Spleen (tissue), 11 donors: ENCODE results near the gene DBF4B. TPM values are rescaled to one million over a fixed set of nuclear protein-coding genes. Genes with fewer than 3 reads are reported as not detected.
A peak's percentile ranks its signal among the peaks of the same experiment; 100 is the strongest.
"Not testable (repeated sequence)": the region's sequence is repeated elsewhere in the genome, so short reads cannot be mapped to it uniquely, and the experiment has no call there.

Source experiments
- DNase-seq: peaks from one replicate; pipeline ENCODE4 v3.0.0-alpha.2; 2020
- H3K27ac ChIP-seq, 8 donors: fragments of 200-600 bp; sonication (generic) in 7 of 8; 1 replicate in 4 of 8; 2 replicates in 4 of 8; pipeline versions ENCODE4 v1.5.0 to v1.8.0; 2016 to 2021; ENCODE audit warnings: inconsistent platforms in 4 of 8, mild to moderate bottlenecking in 4 of 8, moderate library complexity in 1 of 8
- H3K27me3 ChIP-seq, 7 donors: fragments of 200-600 bp; sonication (generic) in 6 of 7; replicated peaks in 1 of 7; 1 replicate in 4 of 7; 2 replicates in 3 of 7; pipeline versions ENCODE4 v1.5.0 to v1.8.0; 2016 to 2021; ENCODE audit warnings: inconsistent platforms in 3 of 7, mild to moderate bottlenecking in 1 of 7
- H3K36me3 ChIP-seq, 6 donors: fragments of 200-600 bp; sonication (generic) in 5 of 6; 1 replicate in 4 of 6; 2 replicates in 2 of 6; pipeline versions ENCODE4 v1.5.0 to v1.8.0; 2016 to 2021; ENCODE audit warnings: inconsistent platforms in 2 of 6
- H3K4me1 ChIP-seq, 6 donors: fragments of 200-600 bp; sonication (generic) in 5 of 6; 1 replicate in 3 of 6; 2 replicates in 3 of 6; pipeline versions ENCODE4 v1.5.0 to v1.8.0; 2016 to 2021; ENCODE audit warnings: inconsistent platforms in 3 of 6
- H3K4me3 ChIP-seq, 8 donors: fragments of 200-600 bp; sonication (generic) in 7 of 8; 1 replicate in 4 of 8; 2 replicates in 4 of 8; pipeline versions ENCODE4 v1.5.0 to v1.8.0; 2016 to 2021; ENCODE audit warnings: inconsistent platforms in 4 of 8, mild to moderate bottlenecking in 4 of 8, moderate library complexity in 2 of 8
- H3K9me3 ChIP-seq, 8 donors: fragments of 200-600 bp; sonication (generic) in 7 of 8; 1 replicate in 4 of 8; 2 replicates in 4 of 8; pipeline versions ENCODE4 v1.5.0 to v1.8.0; 2016 to 2021; ENCODE audit warnings: inconsistent platforms in 4 of 8
- POLR2A ChIP-seq, 3 donors: fragments of 450-650 bp; IDR thresholded peaks; one replicate each; pipeline ENCODE4 v1.5.1; 2017; ENCODE audit warnings: antibody characterized with exemption in 3 of 3, mild to moderate bottlenecking in 1 of 3
- POLR2AphosphoS5 ChIP-seq, 3 donors: sonication (generic); formaldehyde crosslinking; IDR thresholded peaks; one replicate each; pipeline ENCODE4 v1.5.1; 2017; ENCODE audit warnings: antibody characterized with exemption in 3 of 3
- WGBS, 5 donors: extraction: QIAGEN DNeasy Blood & Tissue Kit in 3 of 5; methylation state at CpG; one replicate each; pipeline versions ENCODE4 v1.1.5 to v1.1.7; 2013 to 2018; 5-methylcytosine and 5-hydroxymethylcytosine counted together
- intact Hi-C: fragments of 100-400 bp; cut with DNase I; formaldehyde crosslinking; loops from one replicate; pipeline ENCODE4 v1.15.0; 2023; ENCODE audit warnings: low total_unique reads
- polyA plus RNA-seq, 3 donors: library from polyadenylated mRNA; stranded (reverse); fragments of 200-250 nt; gene quantifications; one replicate each; pipeline ENCODE4 v1.2.1, GENCODE V29; 2013
- total RNA-seq, 7 donors: library from RNA; depleted of rRNA in 3 of 7; stranded (reverse); fragments of >200 nt in 3 of 7; fragmentation: NEBNext Ultra II Directional in 4 of 7; extraction: Animal tissue kit (Norgen Biotek cat#: 25700) in 4 of 7; gene quantifications; one replicate each; pipeline versions ENCODE4 v1.1.0 to v1.2.1, GENCODE V29; 2016 to 2021
- TF ChIP-seq, protein P1 (sequence below), 11 experiments: fragments of 200-600 bp in 7 of 11; fragments of 450-650 bp in 4 of 11; sonication (generic) in 4 of 11; IDR thresholded peaks in 8 of 11; conservative IDR thresholded peaks in 3 of 11; 1 replicate in 7 of 11; 2 replicates in 4 of 11; pipeline versions ENCODE4 v1.4.0 to v1.8.0; 2016 to 2021; ENCODE audit warnings: antibody characterized with exemption in 11 of 11, inconsistent platforms in 4 of 11, mild to moderate bottlenecking in 1 of 11
- donor health status: healthy with polysubstance abuse.
- donor health status: DM: no; HTN: no; CAD: no; lungs with moderate emphysema.
- donor health status: DM: no; HTN: no; CAD: no.
- donor health status: Bipolar disorder and iron deficiency.
- donor health status: healthy.
- donor health status: DM: no; HTN: no; CAD: no.
- donor health status: DM: yes; HTN: yes; CAD: no.

The DBF4B gene
- total and polyA plus RNA-seq, 10 donors = 2.0 to 11.2 (median 7.0) TPM

- no peaks in the 10 kb centered on the region for H3K9me3 ChIP-seq
- H3K4me1 ChIP-seq = no peaks in the 10 kb centered on the region
- no peak for DNase-seq
- intact Hi-C loops = no loop called here
- WGBS, 5 donors = 95 to 100% (median 98%) methylated on average over 1 of the region's 1 CpG
- no peak overlapping the region for H3K4me3 ChIP-seq
- H3K36me3 ChIP-seq = no peaks in the 10 kb centered on the region
- TF ChIP-seq, protein P1, sequence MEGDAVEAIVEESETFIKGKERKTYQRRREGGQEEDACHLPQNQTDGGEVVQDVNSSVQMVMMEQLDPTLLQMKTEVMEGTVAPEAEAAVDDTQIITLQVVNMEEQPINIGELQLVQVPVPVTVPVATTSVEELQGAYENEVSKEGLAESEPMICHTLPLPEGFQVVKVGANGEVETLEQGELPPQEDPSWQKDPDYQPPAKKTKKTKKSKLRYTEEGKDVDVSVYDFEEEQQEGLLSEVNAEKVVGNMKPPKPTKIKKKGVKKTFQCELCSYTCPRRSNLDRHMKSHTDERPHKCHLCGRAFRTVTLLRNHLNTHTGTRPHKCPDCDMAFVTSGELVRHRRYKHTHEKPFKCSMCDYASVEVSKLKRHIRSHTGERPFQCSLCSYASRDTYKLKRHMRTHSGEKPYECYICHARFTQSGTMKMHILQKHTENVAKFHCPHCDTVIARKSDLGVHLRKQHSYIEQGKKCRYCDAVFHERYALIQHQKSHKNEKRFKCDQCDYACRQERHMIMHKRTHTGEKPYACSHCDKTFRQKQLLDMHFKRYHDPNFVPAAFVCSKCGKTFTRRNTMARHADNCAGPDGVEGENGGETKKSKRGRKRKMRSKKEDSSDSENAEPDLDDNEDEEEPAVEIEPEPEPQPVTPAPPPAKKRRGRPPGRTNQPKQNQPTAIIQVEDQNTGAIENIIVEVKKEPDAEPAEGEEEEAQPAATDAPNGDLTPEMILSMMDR (IDR thresholded peaks at IDR 0.05 in 8 of 11, conservative IDR thresholded peaks at IDR 0.05 in 3 of 11) = no peak
- TF ChIP-seq POLR2AphosphoS5 (IDR thresholded peaks at IDR 0.05) (no peak), POLR2A (IDR thresholded peaks at IDR 0.05) (no peak)
- H3K27ac ChIP-seq = no peak overlapping the region
- H3K27me3 ChIP-seq = peaks cover 0 to 8% (median 0%) of the 10 kb centered on the region in 7 donors
These were observed 42.5 kb upstream of the DBF4B start for GRCh38 chr17:44666006-44666405.

DNA sequence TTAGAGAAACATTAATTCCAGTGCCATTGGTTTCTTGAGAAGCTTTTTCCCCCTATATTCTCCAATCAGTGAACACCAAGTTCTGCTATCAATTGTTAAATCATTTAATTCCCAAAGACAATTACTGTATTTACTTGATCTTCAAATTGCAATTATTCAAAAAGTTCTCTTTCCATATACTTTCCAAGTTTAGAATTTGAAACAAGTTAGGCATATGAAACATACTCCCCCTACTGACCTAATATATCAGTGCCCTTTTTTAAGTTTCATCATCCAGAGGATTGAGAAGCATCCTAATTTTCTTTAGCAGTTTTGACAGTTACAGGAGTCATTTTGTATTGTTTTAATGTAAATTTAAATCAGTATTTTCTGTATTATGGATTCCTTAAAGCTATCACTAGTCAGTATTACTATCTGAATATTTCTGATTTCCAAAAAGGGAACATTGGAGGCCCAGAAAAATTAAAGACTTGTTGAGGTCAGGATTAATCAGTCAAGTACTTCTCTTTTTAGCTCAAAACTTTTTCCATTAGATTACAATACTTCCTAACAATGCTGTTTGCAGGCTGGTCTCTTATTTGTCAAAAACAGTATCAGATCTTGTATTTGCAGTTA, 35.9 kb upstream of the DBF4B start:
- no peak overlapping the region for H3K4me3 ChIP-seq
- no peaks in the 10 kb centered on the region for H3K4me1 ChIP-seq
- TF ChIP-seq POLR2AphosphoS5 (IDR thresholded peaks at IDR 0.05) = no peak
- TF ChIP-seq POLR2A (IDR thresholded peaks at IDR 0.05) = no peak
- TF ChIP-seq, protein P1 (IDR thresholded peaks at IDR 0.05 in 8 of 11, conservative IDR thresholded peaks at IDR 0.05 in 3 of 11) = peak in 6 of 11 experiments; percentile 20 to 39 (median 36)
- peaks cover 0 to 11% (median 2%) of the 10 kb centered on the region in 6 donors for H3K36me3 ChIP-seq
- intact Hi-C loops = no loop called here
- no peaks in the 10 kb centered on the region for H3K27me3 ChIP-seq
- no peak for DNase-seq
- H3K27ac ChIP-seq = no peak overlapping the region
- H3K9me3 ChIP-seq = no peaks in the 10 kb centered on the region

DNA sequence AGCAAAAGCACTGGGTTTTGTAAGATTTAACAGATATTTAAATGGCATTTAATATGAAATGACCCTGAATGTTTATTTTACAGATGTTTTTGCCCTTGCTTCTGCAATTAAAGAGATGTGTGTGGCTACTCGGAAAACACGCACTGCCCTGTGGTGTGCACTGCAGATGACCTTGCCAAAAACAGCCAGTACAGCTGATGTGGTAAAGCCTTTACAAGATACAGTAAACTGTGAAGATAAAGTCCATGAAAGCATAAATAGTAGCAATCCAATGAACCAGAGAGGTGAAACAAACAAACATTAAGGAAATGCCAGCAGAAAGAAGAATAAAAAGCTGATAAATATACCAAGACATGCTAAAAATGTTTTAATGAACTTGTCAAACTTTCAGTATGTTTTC, 34.6 kb upstream of the DBF4B start:
- 89 to 95% (median 92%) methylated on average over 2 of the region's 2 CpGs for WGBS, 5 donors
- TF ChIP-seq, protein P1 (IDR thresholded peaks at IDR 0.05 in 8 of 11, conservative IDR thresholded peaks at IDR 0.05 in 3 of 11) = no peak
- TF ChIP-seq POLR2AphosphoS5 (IDR thresholded peaks at IDR 0.05) (no peak), POLR2A (IDR thresholded peaks at IDR 0.05) (no peak)
- Histone ChIP-seq H3K27me3 (no peaks in the 10 kb centered on the region), H3K9me3 (no peaks in the 10 kb centered on the region), H3K36me3 (peaks cover 0 to 24% (median 12%) of the 10 kb centered on the region in 6 donors), H3K4me1 (no peaks in the 10 kb centered on the region), H3K27ac (no peak overlapping the region), H3K4me3 (no peak overlapping the region)
- no peak for DNase-seq
- intact Hi-C loops = no loop called here

- Histone ChIP-seq H3K4me3 (no peak overlapping the region), H3K4me1 (no peaks in the 10 kb centered on the region), H3K27me3 (no peaks in the 10 kb centered on the region), H3K9me3 (no peaks in the 10 kb centered on the region), H3K36me3 (peaks cover 0 to 57% (median 36%) of the 10 kb centered on the region in 6 donors), H3K27ac (no peak overlapping the region)
- WGBS, 5 donors = 69 to 95% (median 75%) methylated on average over 2 of the region's 2 CpGs
- no peak for DNase-seq
- TF ChIP-seq POLR2AphosphoS5 (IDR thresholded peaks at IDR 0.05) = no peak
- TF ChIP-seq, protein P1 (IDR thresholded peaks at IDR 0.05 in 8 of 11, conservative IDR thresholded peaks at IDR 0.05 in 3 of 11) = no peak
- intact Hi-C loops = no loop called here
These were observed 31.3 kb upstream of the DBF4B start for GRCh38 chr17:44677136-44677535.

- intact Hi-C loops, DNase-seq, H3K4me3 ChIP-seq, H3K9me3 ChIP-seq, H3K27me3 ChIP-seq: not testable (repeated sequence)
- WGBS, 5 donors = 53 to 81% (median 61%) methylated on average over 4 of the region's 4 CpGs
- peak overlapping the region in 4 of 8 donors; percentile 45 to 63 (median 56) for H3K27ac ChIP-seq
- H3K4me1 ChIP-seq = peaks cover under 1 to 31% (median 9%) of the 10 kb centered on the region in 6 donors
- H3K36me3 ChIP-seq = peaks cover 3 to 84% (median 58%) of the 10 kb centered on the region in 6 donors
These were observed 25.2 kb upstream of the DBF4B start for GRCh38 chr17:44683303-44683702.
